Measurements from ENCODE around the gene ANO10.

Gene ANO10

GRCh38 chr3:43346978-43347749 lies 274.6 kb downstream of the ANO10 start:
- no peak for DNase-seq (ENCODE audit: low read depth)

- DNase-seq (ENCODE audit: low read depth): no peak
Measured at GRCh38 chr3:43345877-43346276, 275.9 kb downstream of the ANO10 start.

- DNase-seq (ENCODE audit: low read depth): no peak
Measured at GRCh38 chr3:43345246-43345645, 276.6 kb downstream of the ANO10 start.

GRCh38 chr3:43344520-43344919 lies 277.3 kb downstream of the ANO10 start:
- no peak for DNase-seq (ENCODE audit: low read depth)

- no peak for DNase-seq (ENCODE audit: low read depth)
Measured at GRCh38 chr3:43343815-43344214, 278.0 kb downstream of the ANO10 start.

- DNase-seq (ENCODE audit: low read depth): no peak
Measured at GRCh38 chr3:43343185-43343584, 278.6 kb downstream of the ANO10 start.

- DNase-seq (ENCODE audit: low read depth): no peak
Measured at GRCh38 chr3:43341788-43342187, 280.0 kb downstream of the ANO10 start.

GRCh38 chr3:43340403-43340802 lies 281.4 kb downstream of the ANO10 start:
- DNase-seq (ENCODE audit: low read depth): no peak

- no peak for DNase-seq (ENCODE audit: low read depth)
Measured at GRCh38 chr3:43338295-43338694, 283.5 kb downstream of the ANO10 start.

- DNase-seq (ENCODE audit: low read depth): no peak
Measured at GRCh38 chr3:43335799-43336198, 286.0 kb downstream of the ANO10 start.

GRCh38 chr3:43334976-43335375 lies 286.8 kb downstream of the ANO10 start:
- DNase-seq (ENCODE audit: low read depth): no peak

GRCh38 chr3:43331381-43331780 lies 290.4 kb downstream of the ANO10 start:
- DNase-seq (ENCODE audit: low read depth): no peak

- no peak for DNase-seq (ENCODE audit: low read depth)
Measured at GRCh38 chr3:43330981-43331380, 290.8 kb downstream of the ANO10 start.

- no peak for DNase-seq (ENCODE audit: low read depth)
Measured at GRCh38 chr3:43328653-43329052, 293.2 kb downstream of the ANO10 start.

GRCh38 chr3:43327582-43327979 lies 294.2 kb downstream of the ANO10 start:
- DNase-seq (ENCODE audit: low read depth): no peak

- DNase-seq (ENCODE audit: low read depth): no peak
Measured at GRCh38 chr3:43326891-43327581, 294.8 kb downstream of the ANO10 start.

GRCh38 chr3:43323541-43323940 lies 298.3 kb downstream of the ANO10 start:
- no peak for DNase-seq (ENCODE audit: low read depth)

- no peak for DNase-seq (ENCODE audit: low read depth)
Measured at GRCh38 chr3:43320288-43320687, 301.5 kb downstream of the ANO10 start.

- DNase-seq (ENCODE audit: low read depth): no peak
Measured at GRCh38 chr3:43319794-43320193, 302.0 kb downstream of the ANO10 start.

- no peak for DNase-seq (ENCODE audit: low read depth)
Measured at GRCh38 chr3:43319376-43319775, 302.4 kb downstream of the ANO10 start.

- no peak for DNase-seq (ENCODE audit: low read depth)
Measured at GRCh38 chr3:43317461-43318316, 304.1 kb downstream of the ANO10 start.

- no peak for DNase-seq (ENCODE audit: low read depth)
Measured at GRCh38 chr3:43316783-43317460, 304.9 kb downstream of the ANO10 start.
